NB4 (cell line): ENCODE measurements around the gene TBX10.

Source experiments
- MYC ChIP-seq: IDR thresholded peaks from 2 replicates; pipeline ENCODE4 v1.6.1; 2011; ENCODE audit warnings: low read depth, low read length
- POLR2A ChIP-seq: IDR thresholded peaks from 2 replicates; pipeline ENCODE4 v1.6.1; 2011; ENCODE audit warnings: mild to moderate bottlenecking; ENCODE audit not compliant: insufficient read length; ENCODE audit errors: extremely low read depth
- TF ChIP-seq, protein P1 (sequence below): IDR thresholded peaks from one replicate; pipeline ENCODE4 v1.5.1; 2012; ENCODE audit warnings: low read depth, low read length

DNA sequence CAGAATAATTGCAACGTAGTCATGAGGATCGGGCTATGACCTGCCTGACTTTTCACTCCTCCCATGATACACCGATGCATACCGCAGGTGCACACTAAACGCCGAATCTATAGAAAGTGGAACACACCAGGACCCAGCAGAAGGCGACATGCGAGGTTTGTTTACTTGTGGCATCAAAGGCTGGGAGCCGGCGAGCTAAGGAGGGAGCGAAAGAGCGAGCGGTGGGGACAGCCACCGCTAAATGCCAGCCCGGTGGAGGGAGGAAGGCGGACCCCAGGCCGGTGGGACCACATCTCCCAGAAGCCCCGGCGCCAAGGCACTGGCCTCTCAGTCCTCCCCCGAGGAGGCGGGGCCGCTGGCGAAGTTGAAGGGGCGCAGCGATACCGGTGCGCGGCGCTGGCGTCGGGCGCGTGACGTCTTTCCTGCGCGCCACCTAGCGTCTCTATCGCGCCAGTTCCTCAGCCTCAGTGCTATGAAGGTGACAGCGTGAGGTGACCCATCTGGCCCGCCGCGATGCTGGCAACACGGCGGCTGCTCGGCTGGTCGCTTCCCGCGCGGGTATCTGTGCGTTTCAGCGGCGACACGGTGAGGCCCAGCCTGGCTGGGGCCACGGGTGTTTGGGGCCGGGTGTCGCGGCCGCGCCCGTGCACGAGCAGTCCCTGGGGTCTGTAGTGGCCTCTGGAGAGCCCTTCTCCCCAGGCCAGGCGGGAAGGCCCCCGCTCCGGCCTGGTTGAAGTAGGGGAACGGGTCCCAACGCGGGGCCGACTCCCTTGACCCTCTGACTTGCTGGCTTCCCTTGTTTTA is 32.9 kb downstream of the TBX10 start, which contains the start of gene NDUFV1:
- TF ChIP-seq, protein P1, sequence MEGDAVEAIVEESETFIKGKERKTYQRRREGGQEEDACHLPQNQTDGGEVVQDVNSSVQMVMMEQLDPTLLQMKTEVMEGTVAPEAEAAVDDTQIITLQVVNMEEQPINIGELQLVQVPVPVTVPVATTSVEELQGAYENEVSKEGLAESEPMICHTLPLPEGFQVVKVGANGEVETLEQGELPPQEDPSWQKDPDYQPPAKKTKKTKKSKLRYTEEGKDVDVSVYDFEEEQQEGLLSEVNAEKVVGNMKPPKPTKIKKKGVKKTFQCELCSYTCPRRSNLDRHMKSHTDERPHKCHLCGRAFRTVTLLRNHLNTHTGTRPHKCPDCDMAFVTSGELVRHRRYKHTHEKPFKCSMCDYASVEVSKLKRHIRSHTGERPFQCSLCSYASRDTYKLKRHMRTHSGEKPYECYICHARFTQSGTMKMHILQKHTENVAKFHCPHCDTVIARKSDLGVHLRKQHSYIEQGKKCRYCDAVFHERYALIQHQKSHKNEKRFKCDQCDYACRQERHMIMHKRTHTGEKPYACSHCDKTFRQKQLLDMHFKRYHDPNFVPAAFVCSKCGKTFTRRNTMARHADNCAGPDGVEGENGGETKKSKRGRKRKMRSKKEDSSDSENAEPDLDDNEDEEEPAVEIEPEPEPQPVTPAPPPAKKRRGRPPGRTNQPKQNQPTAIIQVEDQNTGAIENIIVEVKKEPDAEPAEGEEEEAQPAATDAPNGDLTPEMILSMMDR: peak; percentile 31
- TF ChIP-seq POLR2A (peak; percentile 86), MYC (peak; percentile 71)
